ENCODE measurements around the gene ALKAL2. TPM values are rescaled to one million over a fixed set of nuclear protein-coding genes. Genes with fewer than 3 reads are reported as not detected.
A peak's percentile ranks its signal among the peaks of the same experiment; 100 is the strongest.

ALKAL2 gene
- total and polyA plus RNA-seq, 11 donors, result 0.25 to 9.0 (median 1.2) TPM

GRCh38 chr2:263774-264492 lies 24.0 kb downstream of the ALKAL2 start, which contains the start of gene SH3YL1:
SH3YL1 (minus strand) TSS chr2:264032; CDS start chr2:263984, 48 bp downstream.
- peak within 1 kb of the TSS; percentile 44 to 85 (median 74) for H3K27ac ChIP-seq
- intact Hi-C loops (cut with DNase I), result no loop called here
- peaks cover 0 to 7% (median 0%) of the 10 kb centered on the region in 12 donors for H3K9me3 ChIP-seq
- H3K4me1 ChIP-seq, result peaks cover 0 to 41% (median 22%) of the 10 kb centered on the region in 12 donors
- 1 to 2% (median 1%) methylated on average over 21 to 77 of the region's 77 CpGs for WGBS, 4 donors
- DNase-seq (peak in 4 of 5 donors; percentile 5 to 68 (median 35)), ATAC-seq (peak in 3 of 4 donors; percentile 23 to 38 (median 26))
- no peaks in the 10 kb centered on the region for H3K36me3 ChIP-seq
- H3K4me3 ChIP-seq, result peak within 1 kb of the TSS; percentile 71 to 92 (median 84)
- H3K27me3 ChIP-seq, result no peaks in the 10 kb centered on the region
- TF ChIP-seq CTCF (IDR thresholded peaks at IDR 0.05) (no peak), POLR2A (IDR thresholded peaks at IDR 0.05) (no peak)

- ATAC-seq (no peak), DNase-seq (no peak)
- H3K27me3 ChIP-seq, result no peaks in the 10 kb centered on the region
- WGBS, 4 donors, result 46 to 58% (median 53%) methylated on average over 40 to 42 of the region's 42 CpGs
- H3K9me3 ChIP-seq, result peaks cover 0 to 14% (median 0%) of the 10 kb centered on the region in 12 donors
- intact Hi-C loops (cut with DNase I), result no loop called here
- H3K4me3 ChIP-seq, result peak overlapping the region in 11 of 12 donors; percentile 75 to 92 (median 85)
- H3K27ac ChIP-seq, result peak overlapping the region in 2 of 12 donors; percentile 70 to 83
- no peak for TF ChIP-seq POLR2A (IDR thresholded peaks at IDR 0.05)
- TF ChIP-seq CTCF (IDR thresholded peaks at IDR 0.05), result no peak
- peaks cover 0 to 34% (median 20%) of the 10 kb centered on the region in 12 donors for H3K4me1 ChIP-seq
- no peaks in the 10 kb centered on the region for H3K36me3 ChIP-seq
These were observed 24.7 kb downstream of the ALKAL2 start for GRCh38 chr2:263022-263738.

- Histone ChIP-seq H3K36me3 (no peaks in the 10 kb centered on the region), H3K9me3 (peaks cover 0 to 25% (median 8%) of the 10 kb centered on the region in 12 donors), H3K27ac (no peak overlapping the region), H3K4me1 (peaks cover 0 to 30% (median 20%) of the 10 kb centered on the region in 12 donors), H3K4me3 (no peak overlapping the region), H3K27me3 (no peaks in the 10 kb centered on the region)
- 50 to 73% (median 59%) methylated on average over 3 of the region's 3 CpGs for WGBS, 4 donors
- TF ChIP-seq CTCF (IDR thresholded peaks at IDR 0.05), result no peak
- no peak for TF ChIP-seq POLR2A (IDR thresholded peaks at IDR 0.05)
- DNase-seq (no peak), ATAC-seq (no peak)
- intact Hi-C loops (cut with DNase I), result no loop called here
These were observed 25.8 kb downstream of the ALKAL2 start for GRCh38 chr2:262117-262516.
